Measurements from ENCODE around the gene HOXB9. TPM values are rescaled to one million over a fixed set of nuclear protein-coding genes. Genes with fewer than 3 reads are reported as not detected.

Gene HOXB9
- total and polyA plus RNA-seq, 10 of the 15 experiments (the other 5 are each of a cell fraction or from before 2014, with no cell fraction given): 0.01 to 0.49 (median 0.09) TPM; not detected in 5

GRCh38 chr17:48577946-48578615, 48.1 kb downstream of the HOXB9 start, which contains the start of gene HOXB4 (continued):
- no peak for TF ChIP-seq SIN3A (IDR thresholded peaks at IDR 0.05; ENCODE audit: low read depth, low read length)
- TF ChIP-seq, protein P1, sequence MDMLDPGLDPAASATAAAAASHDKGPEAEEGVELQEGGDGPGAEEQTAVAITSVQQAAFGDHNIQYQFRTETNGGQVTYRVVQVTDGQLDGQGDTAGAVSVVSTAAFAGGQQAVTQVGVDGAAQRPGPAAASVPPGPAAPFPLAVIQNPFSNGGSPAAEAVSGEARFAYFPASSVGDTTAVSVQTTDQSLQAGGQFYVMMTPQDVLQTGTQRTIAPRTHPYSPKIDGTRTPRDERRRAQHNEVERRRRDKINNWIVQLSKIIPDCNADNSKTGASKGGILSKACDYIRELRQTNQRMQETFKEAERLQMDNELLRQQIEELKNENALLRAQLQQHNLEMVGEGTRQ (IDR thresholded peaks at IDR 0.05; ENCODE audit: borderline replicate concordance, low read depth, low read length): peak; percentile 84
- TF ChIP-seq NFYB (IDR thresholded peaks at IDR 0.05; ENCODE audit: insufficient read depth, low read depth, low read length): peak; percentile 77
- peak; percentile 62 for TF ChIP-seq POLR2A (IDR thresholded peaks at IDR 0.05; ENCODE audit: low read depth, low read length)
- TF ChIP-seq CHD4 (IDR thresholded peaks at IDR 0.05): no peak
- TF ChIP-seq CBFB (IDR thresholded peaks at IDR 0.05; ENCODE audit: low read depth): no peak
- TF ChIP-seq SP1 (IDR thresholded peaks at IDR 0.05; ENCODE audit: low read depth, low read length): peak; percentile 8
- TF ChIP-seq, protein P2, sequence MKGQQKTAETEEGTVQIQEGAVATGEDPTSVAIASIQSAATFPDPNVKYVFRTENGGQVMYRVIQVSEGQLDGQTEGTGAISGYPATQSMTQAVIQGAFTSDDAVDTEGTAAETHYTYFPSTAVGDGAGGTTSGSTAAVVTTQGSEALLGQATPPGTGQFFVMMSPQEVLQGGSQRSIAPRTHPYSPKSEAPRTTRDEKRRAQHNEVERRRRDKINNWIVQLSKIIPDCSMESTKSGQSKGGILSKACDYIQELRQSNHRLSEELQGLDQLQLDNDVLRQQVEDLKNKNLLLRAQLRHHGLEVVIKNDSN (IDR thresholded peaks at IDR 0.05; ENCODE audit: borderline replicate concordance, extremely low read length, insufficient read depth, low read depth, low read length): peak; percentile 87
- no peak; the same call in 1 of the 2 replicates for TF ChIP-seq POLR2AphosphoS5 (IDR thresholded peaks at IDR 0.05; ENCODE audit: low read length)
- peak; percentile 12; the same call in 1 of the 2 replicates for TF ChIP-seq RUNX3 (IDR thresholded peaks at IDR 0.05; ENCODE audit: low read length)
- no peak for TF ChIP-seq ZNF274 (IDR thresholded peaks at IDR 0.05; ENCODE audit: insufficient read depth, insufficient read length)
- no peak for TF ChIP-seq GATAD2B (conservative IDR thresholded peaks at IDR 0.05; ENCODE audit: low read depth)
- no peak for TF ChIP-seq RCOR1 (conservative IDR thresholded peaks at IDR 0.05; ENCODE audit: low read depth, low read length)
- TF ChIP-seq, protein P3, sequence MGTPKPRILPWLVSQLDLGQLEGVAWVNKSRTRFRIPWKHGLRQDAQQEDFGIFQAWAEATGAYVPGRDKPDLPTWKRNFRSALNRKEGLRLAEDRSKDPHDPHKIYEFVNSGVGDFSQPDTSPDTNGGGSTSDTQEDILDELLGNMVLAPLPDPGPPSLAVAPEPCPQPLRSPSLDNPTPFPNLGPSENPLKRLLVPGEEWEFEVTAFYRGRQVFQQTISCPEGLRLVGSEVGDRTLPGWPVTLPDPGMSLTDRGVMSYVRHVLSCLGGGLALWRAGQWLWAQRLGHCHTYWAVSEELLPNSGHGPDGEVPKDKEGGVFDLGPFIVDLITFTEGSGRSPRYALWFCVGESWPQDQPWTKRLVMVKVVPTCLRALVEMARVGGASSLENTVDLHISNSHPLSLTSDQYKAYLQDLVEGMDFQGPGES (IDR thresholded peaks at IDR 0.05): no peak
- no peak for TF ChIP-seq SMARCA5 (IDR thresholded peaks at IDR 0.05)
- no peak for TF ChIP-seq POU2F2 (IDR thresholded peaks at IDR 0.05; ENCODE audit: borderline replicate concordance, low read depth, low read length)
- TF ChIP-seq STAT1 (conservative IDR thresholded peaks at IDR 0.05): no peak
- no peak for TF ChIP-seq ZBTB33 (IDR thresholded peaks at IDR 0.05)
- TF ChIP-seq ATF7 (IDR thresholded peaks at IDR 0.05; ENCODE audit: low read depth): no peak
- no peak for TF ChIP-seq SIX5 (IDR thresholded peaks at IDR 0.05; ENCODE audit: low read depth, low read length, severe bottlenecking)
- TF ChIP-seq TCF3 (IDR thresholded peaks at IDR 0.05; ENCODE audit: borderline replicate concordance, insufficient read depth, low read depth, low read length): no peak
- TF ChIP-seq POLR2AphosphoS2 (IDR thresholded peaks at IDR 0.05; ENCODE audit: low read depth, low read length): 0 out of 2 replicates have a peak, but pooled peaks have one; percentile 31
- TF ChIP-seq TAF1 (IDR thresholded peaks at IDR 0.05; ENCODE audit: borderline replicate concordance, low read depth, low read length): peak; percentile 56; the same call in 1 of the 2 replicates
- TF ChIP-seq, protein P4, sequence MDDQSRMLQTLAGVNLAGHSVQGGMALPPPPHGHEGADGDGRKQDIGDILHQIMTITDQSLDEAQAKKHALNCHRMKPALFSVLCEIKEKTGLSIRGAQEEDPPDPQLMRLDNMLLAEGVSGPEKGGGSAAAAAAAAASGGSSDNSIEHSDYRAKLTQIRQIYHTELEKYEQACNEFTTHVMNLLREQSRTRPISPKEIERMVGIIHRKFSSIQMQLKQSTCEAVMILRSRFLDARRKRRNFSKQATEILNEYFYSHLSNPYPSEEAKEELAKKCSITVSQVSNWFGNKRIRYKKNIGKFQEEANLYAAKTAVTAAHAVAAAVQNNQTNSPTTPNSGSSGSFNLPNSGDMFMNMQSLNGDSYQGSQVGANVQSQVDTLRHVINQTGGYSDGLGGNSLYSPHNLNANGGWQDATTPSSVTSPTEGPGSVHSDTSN (IDR thresholded peaks at IDR 0.05; ENCODE audit: insufficient replicate concordance, low read depth, low read length): no peak
